ENCODE results near the gene MAT2A. TPM values are rescaled to one million over a fixed set of nuclear protein-coding genes. Genes with fewer than 3 reads are reported as not detected.

MAT2A gene
- total and polyA plus RNA-seq, 9 of the 15 experiments (the other 6 are each of a cell fraction or from before 2014, with no cell fraction given), result 130 to 1,027 (median 240) TPM

- H3K27me3 ChIP-seq (ENCODE audit: control insufficient read depth in 2 of 2, insufficient read depth in 2 of 2, low read length in 2 of 2), result no peaks in the 10 kb centered on the region
- CTCF ChIA-PET (ENCODE audit: low intra/inter-chr PET ratio), result no interaction called here
- no peak for DNase-seq (ENCODE audit: extremely low read depth in 1 of 4, low spot score in 3 of 4)
- H3K4me3 ChIP-seq, result no peak overlapping the region
- 81% methylated on average over 2 of the region's 2 CpGs for WGBS (ENCODE audit: insufficient coverage, low coverage, missing lambda C conversion rate)
- no peaks in the 10 kb centered on the region for H3K9me3 ChIP-seq (replicated peaks; ENCODE audit: control insufficient read depth, insufficient read depth, low read depth, low read length)
- no peak overlapping the region for H3K4me2 ChIP-seq (ENCODE audit: insufficient read depth, low read length)
- POLR2A ChIA-PET, result interaction anchor here (0.8 to 0.9 kb wide), 2 partner anchors 9 to 25 kb away, joined by 3 to 5 read pairs; no protein-coding TSS in a partner anchor
- no TSS peak for BruUV-seq (replicated peaks)
- intact Hi-C loops (cut with micrococcal nuclease), result no loop called here
- TF ChIP-seq SPI1 (IDR thresholded peaks at IDR 0.05; ENCODE audit: borderline replicate concordance, low read depth, low read length) (no peak), NCOR1 (IDR thresholded peaks at IDR 0.05) (no peak), KLF6 (CRISPR knock-in tag; IDR thresholded peaks at IDR 0.05; ENCODE audit: borderline replicate concordance) (no peak), ZNF561 (CRISPR knock-in tag; conservative IDR thresholded peaks at IDR 0.05) (no peak)
- H3K4me1 ChIP-seq (replicated peaks in 1 of 2; ENCODE audit: control insufficient read depth in 2 of 2, insufficient read depth in 2 of 2, low read length in 2 of 2), result no peaks in the 10 kb centered on the region; a peak in 1 of 5 replicates
- FAIRE-seq, result no peak
- in situ Hi-C loops (cut with MboI), result no loop called here
- H4K20me1 ChIP-seq (replicated peaks; ENCODE audit: control insufficient read depth, insufficient read depth, low read length), result no peaks in the 10 kb centered on the region
- no peak overlapping the region for H3K27ac ChIP-seq (ENCODE audit: extremely low read depth, low read depth, low read length)
- H2AFZ ChIP-seq (ENCODE audit: low read depth, low read length), result no peak overlapping the region
- no peaks in the 10 kb centered on the region for H3K36me3 ChIP-seq (ENCODE audit: control insufficient read depth, insufficient read depth, low read length)
- H3K9me1 ChIP-seq (ENCODE audit: control insufficient read depth, insufficient read depth, low read length), result no peaks in the 10 kb centered on the region
- ATAC-seq, result no peak
- peaks cover 3% of the 10 kb centered on the region; the same call in 1 of the 3 replicates for H3K79me2 ChIP-seq (ENCODE audit: control insufficient read depth, insufficient read depth, low read length)
- H3K9ac ChIP-seq (ENCODE audit: insufficient read depth in 1 of 2, low read depth in 2 of 2, low read length in 2 of 2), result no peak overlapping the region; a peak in 1 of 4 replicates
Observed at GRCh38 chr2:85531589-85531988, 7.4 kb upstream of the MAT2A start.

- no peaks in the 10 kb centered on the region for H4K20me1 ChIP-seq (replicated peaks; ENCODE audit: control insufficient read depth, insufficient read depth, low read length)
- ATAC-seq (no peak), DNase-seq (ENCODE audit: extremely low read depth in 1 of 4, low spot score in 3 of 4) (no peak), FAIRE-seq (no peak)
- ChIA-PET POLR2A (interaction anchor here (0.9 to 24.3 kb wide), 5 partner anchors 10 to 116 kb away, joined by 4 to 1576 read pairs (median 21); partner anchors contain the start of genes CAPG and SH2D6), CTCF (ENCODE audit: low intra/inter-chr PET ratio) (no interaction called here)
- no peak overlapping the region for H3K4me2 ChIP-seq (ENCODE audit: insufficient read depth, low read length)
- no TSS peak for BruUV-seq (replicated peaks)
- 80% methylated on average over 3 of the region's 3 CpGs for WGBS (ENCODE audit: insufficient coverage, low coverage, missing lambda C conversion rate)
- in situ Hi-C loops (cut with MboI), result no loop called here
- no peak overlapping the region for H2AFZ ChIP-seq (ENCODE audit: low read depth, low read length)
- no peaks in the 10 kb centered on the region for H3K9me3 ChIP-seq (replicated peaks; ENCODE audit: control insufficient read depth, insufficient read depth, low read depth, low read length)
- H3K27ac ChIP-seq (ENCODE audit: extremely low read depth, low read depth, low read length), result no peak overlapping the region
- peaks cover 3 to 9% of the 10 kb centered on the region in 2 experiments; a peak in 4 of 5 replicates for H3K4me1 ChIP-seq (replicated peaks in 1 of 2; ENCODE audit: control insufficient read depth in 2 of 2, insufficient read depth in 2 of 2, low read length in 2 of 2)
- no peak overlapping the region for H3K4me3 ChIP-seq
- H3K79me2 ChIP-seq (ENCODE audit: control insufficient read depth, insufficient read depth, low read length), result peaks cover 25% of the 10 kb centered on the region
- no peak overlapping the region for H3K9ac ChIP-seq (ENCODE audit: insufficient read depth in 1 of 2, low read depth in 2 of 2, low read length in 2 of 2)
- intact Hi-C loops (cut with micrococcal nuclease), result no loop called here
- H3K36me3 ChIP-seq (ENCODE audit: control insufficient read depth, insufficient read depth, low read length), result no peaks in the 10 kb centered on the region; the same call in 2 of the 3 replicates
- no peaks in the 10 kb centered on the region for H3K9me1 ChIP-seq (ENCODE audit: control insufficient read depth, insufficient read depth, low read length)
- no peaks in the 10 kb centered on the region for H3K27me3 ChIP-seq (ENCODE audit: control insufficient read depth in 2 of 2, insufficient read depth in 2 of 2, low read length in 2 of 2)
- no peak for TF ChIP-seq GTF2A2 (tag; IDR thresholded peaks at IDR 0.05)
- no peak for TF ChIP-seq RREB1 (CRISPR knock-in tag; IDR thresholded peaks at IDR 0.05)
- TF ChIP-seq JUND (IDR thresholded peaks at IDR 0.05; ENCODE audit: borderline replicate concordance, low read depth, low read length), result no peak
- TF ChIP-seq JUND (tag; IDR thresholded peaks at IDR 0.05; ENCODE audit: borderline replicate concordance, low read depth, low read length), result no peak
- no peak for TF ChIP-seq RBFOX2 (IDR thresholded peaks at IDR 0.05; ENCODE audit: low read depth, low read length)
- no peak for TF ChIP-seq NFIC (IDR thresholded peaks at IDR 0.05)
- no peak for TF ChIP-seq MECOM (CRISPR knock-in tag; IDR thresholded peaks at IDR 0.05)
- TF ChIP-seq SNAPC5 (CRISPR knock-in tag; IDR thresholded peaks at IDR 0.05), result no peak
Observed at GRCh38 chr2:85534099-85534498, 4.9 kb upstream of the MAT2A start.

Measured in K562 (cell line).